Measurements from ENCODE around the gene DIAPH2.

The DIAPH2 gene

DNA sequence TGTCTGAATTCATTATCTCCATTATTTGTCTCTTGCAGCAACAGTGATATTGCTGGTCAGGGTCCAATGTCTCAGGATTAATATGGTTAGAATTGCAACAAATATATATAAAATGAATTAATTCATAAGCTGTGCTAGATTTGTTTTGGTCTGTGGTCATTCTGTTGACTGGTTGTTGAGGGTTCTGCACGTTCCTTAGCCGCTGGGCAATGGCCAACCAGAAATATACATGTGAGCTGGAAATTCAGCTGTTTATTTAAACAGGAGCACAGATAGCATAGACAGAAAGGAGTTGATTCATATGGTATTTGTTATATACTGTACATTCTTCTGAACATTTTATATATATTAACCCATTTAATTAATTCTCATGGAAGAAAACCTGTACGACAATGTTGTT is 299.9 kb downstream of the DIAPH2 start:
- Mint-ChIP-seq H3K4me1 (ENCODE audit: low read depth) (no peaks in the 10 kb centered on the region), H3K9me3 (no peaks in the 10 kb centered on the region), H3K27ac (no peak overlapping the region), H3K36me3 (ENCODE audit: low read depth) (no peaks in the 10 kb centered on the region), H3K4me3 (no peak overlapping the region), H3K27me3 (ENCODE audit: low read depth) (no peaks in the 10 kb centered on the region)
- DNase-seq (ENCODE audit: low spot score): no peak

- no peaks in the 10 kb centered on the region for H3K36me3 Mint-ChIP-seq (ENCODE audit: low read depth)
- no peaks in the 10 kb centered on the region for H3K27me3 Mint-ChIP-seq (ENCODE audit: low read depth)
- DNase-seq (ENCODE audit: low spot score): no peak
- no peak overlapping the region for H3K27ac Mint-ChIP-seq
- H3K4me3 Mint-ChIP-seq: no peak overlapping the region
- H3K4me1 Mint-ChIP-seq (ENCODE audit: low read depth): no peaks in the 10 kb centered on the region
- H3K9me3 Mint-ChIP-seq: no peaks in the 10 kb centered on the region
These were observed 300.4 kb downstream of the DIAPH2 start for GRCh38 chrX:96985046-96985445.

DNA sequence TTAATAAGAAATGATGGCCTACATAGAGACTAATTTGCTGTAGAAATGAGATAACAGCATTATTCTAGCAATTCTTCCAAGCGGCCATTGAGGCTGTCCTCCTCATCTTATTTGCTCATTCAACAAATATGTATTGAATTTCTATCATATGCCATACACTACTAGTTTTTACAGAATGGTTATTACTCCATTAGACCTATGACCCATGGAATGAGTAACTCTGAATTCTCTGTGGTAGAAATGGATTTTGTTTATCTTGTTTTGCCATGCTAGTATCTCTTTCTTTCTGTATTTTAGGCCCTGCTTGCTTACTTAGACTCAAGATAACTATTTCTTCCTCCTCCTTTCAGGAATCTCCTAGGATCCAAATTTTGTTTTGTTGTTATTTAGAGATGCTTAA is 302.6 kb downstream of the DIAPH2 start:
- no peaks in the 10 kb centered on the region for H3K9me3 Mint-ChIP-seq
- no peak overlapping the region for H3K27ac Mint-ChIP-seq
- no peak for DNase-seq (ENCODE audit: low spot score)
- H3K4me1 Mint-ChIP-seq (ENCODE audit: low read depth): no peaks in the 10 kb centered on the region
- no peak overlapping the region for H3K4me3 Mint-ChIP-seq
- H3K36me3 Mint-ChIP-seq (ENCODE audit: low read depth): no peaks in the 10 kb centered on the region
- H3K27me3 Mint-ChIP-seq (ENCODE audit: low read depth): no peaks in the 10 kb centered on the region

- Mint-ChIP-seq H3K27me3 (ENCODE audit: low read depth) (no peaks in the 10 kb centered on the region), H3K27ac (no peak overlapping the region), H3K4me1 (ENCODE audit: low read depth) (no peaks in the 10 kb centered on the region), H3K36me3 (ENCODE audit: low read depth) (no peaks in the 10 kb centered on the region), H3K4me3 (no peak overlapping the region), H3K9me3 (no peaks in the 10 kb centered on the region)
- no peak for DNase-seq (ENCODE audit: low spot score)
These were observed 305.4 kb downstream of the DIAPH2 start for GRCh38 chrX:96989830-96990571.

GRCh38 chrX:96994093-96994492 is 309.5 kb downstream of the DIAPH2 start:
- no peaks in the 10 kb centered on the region for H3K36me3 Mint-ChIP-seq (ENCODE audit: low read depth)
- H3K4me3 Mint-ChIP-seq: no peak overlapping the region
- no peaks in the 10 kb centered on the region for H3K4me1 Mint-ChIP-seq (ENCODE audit: low read depth)
- H3K27ac Mint-ChIP-seq: no peak overlapping the region
- DNase-seq (ENCODE audit: low spot score): no peak
- no peaks in the 10 kb centered on the region for H3K9me3 Mint-ChIP-seq
- no peaks in the 10 kb centered on the region for H3K27me3 Mint-ChIP-seq (ENCODE audit: low read depth)

DNA sequence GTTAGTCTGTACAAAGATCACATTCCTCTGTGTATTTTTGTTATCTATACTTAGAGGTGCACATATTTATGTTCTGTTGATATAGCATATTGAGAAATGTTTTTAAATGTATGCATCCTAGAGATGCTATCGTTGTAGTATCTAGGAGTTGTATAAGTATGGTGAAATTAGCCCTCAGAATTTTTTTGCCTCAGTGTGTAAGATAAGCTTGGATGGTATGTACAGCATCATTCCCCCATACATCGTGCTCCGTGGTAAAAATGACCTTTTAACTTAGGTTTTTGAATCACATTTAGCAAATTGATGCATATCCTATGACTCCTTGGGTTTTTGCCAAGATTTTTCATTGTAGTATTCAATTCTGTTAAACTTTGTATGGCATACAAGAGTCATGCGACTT is 312.6 kb downstream of the DIAPH2 start:
- H3K27me3 Mint-ChIP-seq (ENCODE audit: low read depth): no peaks in the 10 kb centered on the region
- DNase-seq (ENCODE audit: low spot score): no peak
- H3K27ac Mint-ChIP-seq: no peak overlapping the region
- H3K9me3 Mint-ChIP-seq: no peaks in the 10 kb centered on the region
- H3K36me3 Mint-ChIP-seq (ENCODE audit: low read depth): no peaks in the 10 kb centered on the region
- no peak overlapping the region for H3K4me3 Mint-ChIP-seq
- H3K4me1 Mint-ChIP-seq (ENCODE audit: low read depth): no peaks in the 10 kb centered on the region

GRCh38 chrX:97000682-97001368 is 316.2 kb downstream of the DIAPH2 start:
- H3K27me3 Mint-ChIP-seq (ENCODE audit: low read depth): no peaks in the 10 kb centered on the region
- no peak overlapping the region for H3K4me3 Mint-ChIP-seq
- no peaks in the 10 kb centered on the region for H3K36me3 Mint-ChIP-seq (ENCODE audit: low read depth)
- DNase-seq (ENCODE audit: low spot score): no peak
- no peaks in the 10 kb centered on the region for H3K9me3 Mint-ChIP-seq
- no peaks in the 10 kb centered on the region for H3K4me1 Mint-ChIP-seq (ENCODE audit: low read depth)
- no peak overlapping the region for H3K27ac Mint-ChIP-seq

GRCh38 chrX:97006167-97006566 is 321.5 kb downstream of the DIAPH2 start:
- H3K36me3 Mint-ChIP-seq (ENCODE audit: low read depth): no peaks in the 10 kb centered on the region
- DNase-seq (ENCODE audit: low spot score): no peak
- no peak overlapping the region for H3K27ac Mint-ChIP-seq

DNA sequence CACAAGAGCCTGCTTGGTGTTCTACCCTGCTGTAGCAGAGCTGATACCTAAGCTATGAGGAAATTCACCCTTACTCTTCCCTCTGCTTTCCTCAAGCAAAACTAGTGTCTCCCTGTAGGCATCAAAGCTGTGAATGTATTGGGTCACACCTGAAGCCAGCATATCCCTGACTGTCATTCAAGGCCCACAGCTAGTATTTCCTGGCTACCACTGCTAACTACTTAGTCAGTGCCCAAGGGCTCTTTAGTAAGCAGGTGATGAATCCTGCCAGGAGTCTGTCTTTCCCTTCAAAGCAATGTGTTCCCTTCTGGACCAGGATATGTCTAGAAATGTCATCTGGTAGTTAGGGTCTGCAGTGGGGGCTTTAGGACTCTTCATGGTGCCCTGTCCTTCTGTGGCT is 324.7 kb downstream of the DIAPH2 start:
- Mint-ChIP-seq H3K36me3 (ENCODE audit: low read depth) (no peaks in the 10 kb centered on the region), H3K4me1 (ENCODE audit: low read depth) (peaks cover 2% of the 10 kb centered on the region), H3K27me3 (ENCODE audit: low read depth) (no peaks in the 10 kb centered on the region), H3K9me3 (no peaks in the 10 kb centered on the region), H3K27ac (no peak overlapping the region), H3K4me3 (no peak overlapping the region)
- DNase-seq (ENCODE audit: low spot score): no peak

More at GRCh38 chrX:97006167-97006566, 321.5 kb downstream of the DIAPH2 start:
- Mint-ChIP-seq H3K9me3 (no peaks in the 10 kb centered on the region), H3K27me3 (ENCODE audit: low read depth) (no peaks in the 10 kb centered on the region), H3K4me3 (no peak overlapping the region), H3K4me1 (ENCODE audit: low read depth) (peaks cover 2% of the 10 kb centered on the region)

GRCh38 chrX:97011540-97011939 is 326.9 kb downstream of the DIAPH2 start:
- H3K27ac Mint-ChIP-seq: no peak overlapping the region
- peaks cover 2% of the 10 kb centered on the region for H3K4me1 Mint-ChIP-seq (ENCODE audit: low read depth)
- H3K4me3 Mint-ChIP-seq: no peak overlapping the region
- no peaks in the 10 kb centered on the region for H3K27me3 Mint-ChIP-seq (ENCODE audit: low read depth)
- H3K36me3 Mint-ChIP-seq (ENCODE audit: low read depth): no peaks in the 10 kb centered on the region
- H3K9me3 Mint-ChIP-seq: no peaks in the 10 kb centered on the region
- no peak for DNase-seq (ENCODE audit: low spot score)

DNA sequence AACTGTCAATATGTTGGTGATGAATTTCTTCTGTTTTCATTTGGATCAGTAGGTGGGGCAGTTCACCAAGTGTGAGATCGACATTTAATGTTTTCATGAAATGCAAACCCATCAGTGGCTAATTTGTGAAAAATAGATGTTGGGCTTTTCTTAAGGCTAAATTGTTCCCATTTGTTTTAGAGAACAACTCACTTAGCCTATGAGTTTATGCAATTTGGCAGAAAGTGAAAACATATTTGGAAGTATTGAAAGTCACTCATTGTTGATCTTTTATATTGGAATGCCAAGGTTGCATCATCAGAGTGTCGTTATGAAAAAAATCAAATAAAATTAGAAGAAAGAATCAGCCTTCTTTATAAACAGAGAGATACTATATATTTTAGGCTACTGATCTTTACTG is 331.5 kb downstream of the DIAPH2 start:
- Mint-ChIP-seq H3K4me3 (no peak overlapping the region), H3K4me1 (ENCODE audit: low read depth) (no peaks in the 10 kb centered on the region), H3K27me3 (ENCODE audit: low read depth) (no peaks in the 10 kb centered on the region), H3K9me3 (no peaks in the 10 kb centered on the region), H3K36me3 (ENCODE audit: low read depth) (no peaks in the 10 kb centered on the region), H3K27ac (no peak overlapping the region)
- no peak for DNase-seq (ENCODE audit: low spot score)

DNA sequence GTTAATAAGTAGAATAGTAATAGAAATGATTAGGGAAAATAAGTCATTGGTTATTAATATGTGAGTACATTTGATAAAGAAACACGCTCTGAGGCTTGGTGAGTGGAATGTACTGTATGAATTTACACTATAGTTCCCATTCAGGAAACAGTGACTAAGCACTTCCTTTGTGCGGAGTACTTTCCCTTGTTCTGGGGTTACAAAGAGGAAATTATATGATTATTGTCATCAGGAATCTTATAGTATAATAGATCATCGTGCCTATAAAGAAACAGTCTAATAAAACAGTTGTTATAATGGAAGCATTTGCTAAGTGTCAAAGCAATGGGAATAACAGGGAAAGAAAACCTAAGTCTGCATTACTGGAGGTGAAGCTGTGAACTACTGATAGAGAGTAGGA is 337.0 kb downstream of the DIAPH2 start:
- no peak overlapping the region for H3K27ac Mint-ChIP-seq
- H3K4me1 Mint-ChIP-seq (ENCODE audit: low read depth): peaks cover 2% of the 10 kb centered on the region
- no peaks in the 10 kb centered on the region for H3K36me3 Mint-ChIP-seq (ENCODE audit: low read depth)
- H3K4me3 Mint-ChIP-seq: no peak overlapping the region
- DNase-seq (ENCODE audit: low spot score): no peak
- H3K9me3 Mint-ChIP-seq: no peaks in the 10 kb centered on the region
- no peaks in the 10 kb centered on the region for H3K27me3 Mint-ChIP-seq (ENCODE audit: low read depth)

GRCh38 chrX:97026406-97026805 is 341.8 kb downstream of the DIAPH2 start:
- Mint-ChIP-seq H3K27ac (no peak overlapping the region), H3K36me3 (ENCODE audit: low read depth) (no peaks in the 10 kb centered on the region), H3K4me1 (ENCODE audit: low read depth) (peaks cover 6% of the 10 kb centered on the region), H3K9me3 (no peaks in the 10 kb centered on the region), H3K4me3 (no peak overlapping the region), H3K27me3 (ENCODE audit: low read depth) (no peaks in the 10 kb centered on the region)
- DNase-seq (ENCODE audit: low spot score): no peak

DNA sequence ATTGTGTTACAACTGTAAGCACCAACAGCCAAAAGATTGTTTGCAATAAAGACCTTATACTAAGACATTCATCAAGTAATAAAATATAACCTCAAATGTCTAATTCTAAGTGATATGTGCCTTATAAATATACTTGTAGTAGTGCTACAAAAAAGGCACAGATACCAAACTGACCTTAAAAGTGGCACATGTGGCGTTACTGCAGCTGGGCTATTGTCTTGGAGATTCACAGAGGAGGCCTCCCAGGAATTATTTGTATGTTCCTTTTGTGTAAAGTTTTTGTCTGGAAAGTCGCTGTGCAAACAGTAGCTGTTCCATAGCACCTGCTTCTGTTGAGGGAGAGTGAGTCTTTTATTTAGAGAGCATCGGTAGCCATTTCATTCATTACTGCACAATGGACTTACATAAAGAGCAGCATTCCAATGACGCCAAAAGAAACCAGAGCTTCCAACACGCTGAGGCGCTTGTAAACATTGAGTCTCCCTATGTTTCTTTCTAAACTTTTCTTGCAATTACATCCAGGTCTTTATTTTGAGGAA is 342.8 kb downstream of the DIAPH2 start:
- no peak for DNase-seq (ENCODE audit: low spot score)
- Mint-ChIP-seq H3K27me3 (ENCODE audit: low read depth) (no peaks in the 10 kb centered on the region), H3K9me3 (no peaks in the 10 kb centered on the region), H3K36me3 (ENCODE audit: low read depth) (no peaks in the 10 kb centered on the region), H3K4me3 (no peak overlapping the region), H3K4me1 (ENCODE audit: low read depth) (peaks cover 6% of the 10 kb centered on the region), H3K27ac (no peak overlapping the region)
